Adipocyte (in vitro differentiated cells): Measurements from ENCODE around the gene KCTD10.

Experiments
- DNase-seq: peaks from one replicate; pipeline ENCODE4 v3.0.0-alpha.2; 2015; ENCODE audit warnings: low read depth
- H3K27me3 ChIP-seq: replicated peaks from 2 replicates; pipeline ENCODE4 v1.7.0; 2013; ENCODE audit warnings: mild to moderate bottlenecking, low read length, moderate library complexity; ENCODE audit not compliant: control insufficient read depth, insufficient read depth
- H3K36me3 ChIP-seq: 2 replicates; pipeline ENCODE4 v1.7.0; 2013; ENCODE audit warnings: low read length, mild to moderate bottlenecking, moderate library complexity; ENCODE audit not compliant: control insufficient read depth, insufficient read depth, severe bottlenecking
- H3K4me1 ChIP-seq: 2 replicates; pipeline ENCODE4 v1.7.0; 2013; ENCODE audit warnings: mild to moderate bottlenecking, low read length, moderate library complexity; ENCODE audit not compliant: control insufficient read depth, insufficient read depth
- H3K4me3 ChIP-seq: 2 replicates; pipeline ENCODE4 v1.7.0; 2013; ENCODE audit warnings: mild to moderate bottlenecking, low read length, moderate library complexity
- H3K9ac ChIP-seq: 2 replicates; pipeline ENCODE4 v1.7.0; 2013; ENCODE audit warnings: mild to moderate bottlenecking, low read length, moderate library complexity
- H3K9me3 ChIP-seq: 2 replicates; pipeline ENCODE4 v1.7.0; 2013; ENCODE audit warnings: mild to moderate bottlenecking, low read length, moderate library complexity; ENCODE audit not compliant: control insufficient read depth

Gene KCTD10

DNA sequence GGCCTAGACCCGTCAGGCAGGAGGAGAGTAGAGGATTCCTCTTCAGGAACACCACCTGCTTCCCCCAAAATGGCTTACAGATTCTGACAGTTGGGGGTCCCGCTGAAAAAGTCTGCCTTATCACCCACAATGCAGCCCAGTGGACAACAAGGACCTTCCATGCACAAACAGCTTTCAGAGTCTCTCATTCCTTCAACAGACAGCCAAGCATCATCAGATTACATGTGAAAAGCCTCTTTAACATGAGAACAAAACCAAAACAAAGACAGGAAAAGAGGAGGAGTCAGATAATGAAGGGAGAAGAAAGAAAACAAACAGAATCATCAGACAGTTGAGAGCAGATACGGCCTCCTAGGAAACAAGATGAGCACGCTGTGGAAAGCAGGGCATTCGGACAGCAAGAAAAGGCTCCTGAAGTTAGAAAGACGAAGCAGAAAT is 18.3 kb downstream of the KCTD10 start:
- peak; percentile 65 for DNase-seq
- no peaks in the 10 kb centered on the region for H3K9me3 ChIP-seq
- H3K4me3 ChIP-seq = no peak overlapping the region
- H3K27me3 ChIP-seq = no peaks in the 10 kb centered on the region
- H3K4me1 ChIP-seq = peaks cover 68% of the 10 kb centered on the region
- H3K9ac ChIP-seq = peak overlapping the region; percentile 73
- peaks cover 57% of the 10 kb centered on the region for H3K36me3 ChIP-seq

DNA sequence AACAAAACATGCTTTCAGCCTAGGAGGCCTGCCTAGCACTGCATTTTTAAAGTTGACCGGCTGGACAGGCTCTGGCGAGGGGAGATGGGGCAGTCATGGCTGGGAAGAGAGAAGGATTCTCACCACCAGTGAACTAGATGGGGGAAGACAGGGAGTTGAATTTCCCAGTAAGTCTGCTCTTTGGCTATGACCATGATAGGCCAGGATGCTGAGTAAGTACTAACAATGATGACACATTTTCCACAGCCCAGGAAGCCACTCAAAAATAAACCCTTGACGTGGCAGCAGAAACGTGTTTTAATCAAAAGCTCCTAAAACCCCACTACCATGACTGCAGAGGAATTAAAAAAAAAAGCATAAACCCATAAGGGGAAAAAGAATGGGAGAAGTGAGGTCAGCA is 19.0 kb downstream of the KCTD10 start:
- H3K9ac ChIP-seq = peak overlapping the region; percentile 73
- H3K36me3 ChIP-seq = peaks cover 64% of the 10 kb centered on the region
- peak; percentile 59 for DNase-seq
- no peak overlapping the region for H3K4me3 ChIP-seq
- no peaks in the 10 kb centered on the region for H3K27me3 ChIP-seq
- H3K4me1 ChIP-seq = peaks cover 61% of the 10 kb centered on the region
- no peaks in the 10 kb centered on the region for H3K9me3 ChIP-seq

DNA sequence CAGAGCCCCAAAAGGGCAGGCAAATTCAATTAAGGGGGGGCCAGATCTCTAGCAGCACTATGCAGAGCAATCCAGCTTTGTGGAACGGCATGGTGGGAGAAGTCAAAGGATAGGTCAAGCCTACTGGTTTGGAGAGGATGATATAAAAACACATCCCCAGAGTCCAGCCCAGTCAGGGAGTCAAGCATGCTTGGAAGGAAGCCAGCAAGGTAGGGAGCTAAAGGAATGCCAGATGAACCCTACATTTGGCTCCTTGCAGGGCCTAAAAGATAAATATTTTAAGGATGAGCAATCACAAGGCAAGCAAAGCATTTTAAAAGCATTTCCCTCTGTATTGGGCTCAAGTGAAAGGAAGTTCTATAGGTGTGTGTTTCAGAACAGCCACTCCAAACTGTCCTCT is 21.4 kb downstream of the KCTD10 start:
- Histone ChIP-seq H3K36me3 (peaks cover 88% of the 10 kb centered on the region), H3K9ac (no peak overlapping the region), H3K4me3 (no peak overlapping the region), H3K27me3 (no peaks in the 10 kb centered on the region), H3K4me1 (peaks cover 53% of the 10 kb centered on the region), H3K9me3 (no peaks in the 10 kb centered on the region)
- no peak for DNase-seq

DNA sequence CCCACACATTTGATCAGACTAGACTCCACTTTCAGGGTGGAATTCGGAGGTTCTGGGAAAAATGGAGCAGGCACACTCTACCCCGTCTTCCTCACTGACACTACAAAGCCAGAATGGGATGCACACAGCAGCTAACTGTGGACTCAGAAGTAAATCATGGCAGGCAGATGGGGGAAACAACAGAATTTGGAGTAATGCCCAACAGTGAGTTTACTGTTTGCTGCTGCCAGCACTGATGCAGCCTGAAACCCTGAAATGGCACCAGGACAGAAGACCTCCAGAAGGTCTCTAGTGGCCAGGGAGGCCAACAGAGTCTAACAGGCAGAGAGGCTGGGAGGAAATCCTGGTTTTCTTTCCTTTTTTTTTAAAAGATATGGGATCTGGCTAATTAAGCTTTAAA is 24.6 kb downstream of the KCTD10 start:
- Histone ChIP-seq H3K27me3 (no peaks in the 10 kb centered on the region), H3K36me3 (peaks cover 82% of the 10 kb centered on the region)
- no peak for DNase-seq

DNA sequence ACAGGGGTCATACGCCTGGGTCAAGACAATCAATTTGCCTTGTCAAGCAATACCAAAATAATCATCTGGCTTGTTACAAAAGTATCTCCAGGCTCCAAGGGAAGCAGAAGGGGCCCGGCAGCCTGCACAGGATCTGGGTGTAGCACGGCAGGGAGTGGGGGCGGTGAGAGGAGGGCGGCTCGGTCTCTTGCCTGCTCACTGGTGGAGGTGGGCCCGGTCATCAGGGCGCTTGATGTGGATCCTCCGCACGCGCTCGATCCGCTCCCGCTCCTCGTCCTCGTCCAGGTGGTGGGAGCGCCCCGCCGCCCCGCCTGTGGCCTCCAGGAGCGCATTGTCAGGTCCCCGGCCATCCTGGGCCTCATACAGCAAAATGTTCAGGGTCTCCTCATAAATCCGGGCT is 25.7 kb downstream of the KCTD10 start:
- Histone ChIP-seq H3K9ac (no peak overlapping the region), H3K4me1 (peaks cover 28% of the 10 kb centered on the region), H3K4me3 (no peak overlapping the region), H3K27me3 (no peaks in the 10 kb centered on the region), H3K36me3 (peaks cover 80% of the 10 kb centered on the region), H3K9me3 (no peaks in the 10 kb centered on the region)
- no peak for DNase-seq

More for the DNA sequence above, 24.6 kb downstream of the KCTD10 start:
- Histone ChIP-seq H3K4me3 (no peak overlapping the region), H3K9ac (no peak overlapping the region), H3K9me3 (no peaks in the 10 kb centered on the region), H3K4me1 (peaks cover 36% of the 10 kb centered on the region)

DNA sequence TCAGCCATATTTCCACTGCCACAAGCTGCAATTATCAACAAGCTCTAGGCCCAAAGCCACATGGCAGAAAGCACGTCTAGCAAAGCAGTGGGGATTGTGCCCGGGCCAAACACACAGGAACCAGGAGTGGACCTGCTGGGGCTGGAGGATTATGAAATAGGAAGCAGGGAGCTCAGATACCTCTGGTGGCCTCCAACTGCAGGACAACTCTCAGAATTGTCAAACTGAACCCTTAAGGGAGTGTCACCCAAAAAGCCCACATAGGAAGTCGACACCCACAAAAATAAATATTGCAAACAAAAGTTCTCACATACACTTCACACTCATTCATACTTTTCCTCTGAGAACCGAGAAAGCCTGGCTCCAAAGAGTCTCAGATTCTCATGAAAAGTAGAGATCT is 26.1 kb downstream of the KCTD10 start:
- Histone ChIP-seq H3K4me1 (peaks cover 30% of the 10 kb centered on the region), H3K4me3 (no peak overlapping the region), H3K9ac (no peak overlapping the region), H3K27me3 (no peaks in the 10 kb centered on the region), H3K36me3 (peaks cover 76% of the 10 kb centered on the region), H3K9me3 (no peaks in the 10 kb centered on the region)
- no peak for DNase-seq

DNA sequence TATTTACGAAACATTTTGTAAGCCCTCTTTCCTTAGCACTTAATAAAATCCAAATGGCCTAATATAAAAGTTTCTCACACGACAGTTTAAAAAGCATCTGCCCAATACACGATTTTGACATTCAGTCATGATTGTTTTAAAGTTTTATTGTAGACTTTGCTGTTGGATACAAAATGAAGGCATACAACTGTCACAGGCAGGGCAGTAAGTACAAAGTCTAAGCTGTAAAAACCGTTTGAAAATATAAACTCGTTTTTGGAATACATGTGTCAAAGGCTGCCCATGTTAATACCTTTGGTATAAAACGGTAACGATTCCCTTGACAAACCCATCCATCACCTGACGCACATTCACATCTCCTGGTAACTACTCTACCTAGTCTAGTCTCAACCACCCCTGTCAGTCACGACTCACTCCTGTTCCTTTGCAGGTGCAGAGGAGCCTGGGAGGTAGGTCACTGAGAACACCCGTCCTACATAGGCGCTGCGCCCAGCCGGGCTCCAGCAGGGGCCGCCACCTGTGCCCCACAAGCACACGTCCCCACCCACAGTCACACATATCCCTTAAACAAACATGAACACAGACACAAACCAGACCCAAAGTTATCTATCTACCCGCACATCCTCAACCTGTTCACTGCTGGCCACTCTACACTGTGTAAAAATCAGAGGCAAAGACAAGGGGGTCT is 27.1 kb downstream of the KCTD10 start:
- Histone ChIP-seq H3K9ac (no peak overlapping the region), H3K27me3 (no peaks in the 10 kb centered on the region), H3K36me3 (peaks cover 66% of the 10 kb centered on the region), H3K4me3 (no peak overlapping the region), H3K9me3 (no peaks in the 10 kb centered on the region), H3K4me1 (peaks cover 40% of the 10 kb centered on the region)
- DNase-seq = no peak

DNA sequence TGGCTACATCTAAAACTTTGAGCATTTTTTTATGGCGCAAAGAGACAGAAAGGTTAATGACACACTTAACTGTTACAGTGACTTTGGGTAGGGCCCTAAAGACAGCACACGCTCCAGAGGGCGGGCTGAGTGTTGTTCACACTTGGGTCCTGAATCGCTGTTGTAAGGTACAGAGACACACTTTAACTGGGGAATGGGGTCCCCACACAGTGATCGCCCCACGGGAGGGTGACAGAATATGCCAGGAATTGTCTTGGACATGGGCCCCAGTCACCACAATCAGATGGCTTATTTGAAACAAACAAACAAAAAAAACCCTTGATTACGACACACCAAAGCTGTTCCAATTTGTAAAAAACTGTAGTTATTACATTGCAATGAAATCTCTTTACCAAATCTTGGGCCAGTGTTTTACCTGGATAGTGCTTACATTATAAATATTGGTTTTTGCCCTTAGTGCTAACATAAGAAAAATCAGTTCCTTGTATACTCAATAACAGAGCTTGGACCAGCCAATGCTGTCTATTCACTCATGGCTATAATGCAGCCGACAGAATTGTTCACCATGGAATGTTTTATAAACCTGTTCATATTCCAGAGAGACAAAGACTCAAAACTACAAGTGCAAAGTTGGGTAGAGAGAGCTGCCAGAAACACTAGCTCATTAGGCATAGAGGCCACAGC is 28.3 kb downstream of the KCTD10 start:
- Histone ChIP-seq H3K9me3 (no peaks in the 10 kb centered on the region), H3K4me3 (no peak overlapping the region), H3K27me3 (no peaks in the 10 kb centered on the region), H3K36me3 (peaks cover 55% of the 10 kb centered on the region), H3K4me1 (peaks cover 51% of the 10 kb centered on the region), H3K9ac (no peak overlapping the region)
- DNase-seq = peak; percentile 42

DNA sequence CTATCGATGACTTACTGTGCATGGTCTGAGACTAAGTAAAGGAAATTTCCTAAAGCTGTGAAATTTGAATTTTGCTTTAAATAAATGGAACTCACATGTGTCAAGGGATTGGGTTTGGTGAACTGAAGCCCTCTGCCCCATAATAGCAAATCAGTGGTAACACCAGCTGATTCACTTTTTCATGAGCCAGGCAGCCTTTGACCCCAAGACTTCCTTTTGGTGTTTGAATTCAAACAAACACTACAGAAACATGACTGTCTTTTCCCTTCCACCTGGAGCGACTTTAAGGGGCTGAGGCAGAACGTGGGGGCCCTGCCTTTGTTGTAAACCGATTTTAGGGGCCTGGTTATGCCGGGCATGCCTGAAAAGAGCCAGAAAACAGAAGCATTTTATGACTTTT is 28.8 kb downstream of the KCTD10 start:
- H3K27me3 ChIP-seq = no peaks in the 10 kb centered on the region
- peaks cover 57% of the 10 kb centered on the region for H3K4me1 ChIP-seq
- DNase-seq = no peak
- no peaks in the 10 kb centered on the region for H3K9me3 ChIP-seq
- peaks cover 49% of the 10 kb centered on the region for H3K36me3 ChIP-seq
- no peak overlapping the region for H3K9ac ChIP-seq
- H3K4me3 ChIP-seq = no peak overlapping the region

DNA sequence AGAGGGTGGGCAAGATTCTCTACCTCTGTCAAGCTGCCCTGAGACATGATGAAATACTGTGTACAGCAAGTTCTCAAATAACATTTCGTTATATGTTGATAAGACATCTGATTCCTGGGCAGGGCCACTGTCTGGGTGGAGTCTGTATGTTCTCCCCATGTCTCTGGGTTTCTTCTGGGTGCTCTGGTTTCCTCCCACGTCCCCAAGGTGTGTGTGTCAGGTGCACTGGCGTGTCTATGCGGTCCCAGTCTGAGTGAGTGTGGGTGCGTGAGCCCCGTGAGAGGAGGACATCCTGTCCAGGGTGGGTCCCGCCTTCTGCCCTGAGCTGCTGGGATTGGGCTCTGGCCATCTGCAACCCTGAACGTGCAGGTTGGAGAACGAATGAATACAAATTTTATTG is 29.6 kb downstream of the KCTD10 start:
- H3K9ac ChIP-seq = no peak overlapping the region
- peaks cover 41% of the 10 kb centered on the region for H3K36me3 ChIP-seq
- H3K4me1 ChIP-seq = peaks cover 54% of the 10 kb centered on the region

DNA sequence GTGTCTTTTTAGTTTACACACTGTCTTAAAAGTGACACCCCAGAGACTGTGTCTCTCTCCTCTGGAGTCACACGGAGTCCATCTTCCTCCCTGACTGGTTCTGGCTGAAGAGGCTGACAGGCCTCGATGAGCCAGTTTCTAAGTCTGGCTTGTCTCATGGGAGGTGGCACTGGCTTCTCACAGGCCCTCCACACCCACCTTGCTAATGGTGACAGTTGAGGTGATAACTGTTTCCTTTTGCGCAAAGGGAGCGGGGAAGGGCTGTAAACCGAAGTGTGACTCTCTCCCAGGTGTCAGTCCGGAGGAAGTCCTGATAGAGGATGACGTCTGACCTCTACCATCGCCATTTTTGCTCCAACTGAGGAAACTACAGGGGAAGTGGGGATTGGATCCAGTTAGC is 30.2 kb downstream of the KCTD10 start:
- no peak for DNase-seq
- Histone ChIP-seq H3K27me3 (no peaks in the 10 kb centered on the region), H3K9me3 (no peaks in the 10 kb centered on the region), H3K4me3 (no peak overlapping the region), H3K9ac (no peak overlapping the region), H3K36me3 (peaks cover 35% of the 10 kb centered on the region), H3K4me1 (peaks cover 50% of the 10 kb centered on the region)

More for the DNA sequence above, 29.6 kb downstream of the KCTD10 start:
- Histone ChIP-seq H3K4me3 (no peak overlapping the region), H3K9me3 (no peaks in the 10 kb centered on the region), H3K27me3 (no peaks in the 10 kb centered on the region)
- no peak for DNase-seq
